SJCRH30 (cell line): ENCODE results near the gene S100A12. TPM values are rescaled to one million over a fixed set of nuclear protein-coding genes. Genes with fewer than 3 reads are reported as not detected.

ENCODE experiments used
- DNase-seq, 2 experiments: peaks; one replicate each; pipeline ENCODE4 v3.0.0-alpha.2; 2015 to 2020
- H3K27ac ChIP-seq: fragments of 250-450 bp; sonication (Bioruptor Pico); 2 replicates; pipeline ENCODE4 v1.5.1; 2020; ENCODE audit warnings: mild to moderate bottlenecking, moderate library complexity
- H3K27me3 ChIP-seq: fragments of 250-450 bp; sonication (Bioruptor Pico); 2 replicates; pipeline ENCODE4 v1.5.1; 2020; ENCODE audit warnings: mild to moderate bottlenecking, moderate library complexity
- H3K36me3 ChIP-seq: fragments of 250-450 bp; sonication (Bioruptor Pico); 2 replicates; pipeline ENCODE4 v1.5.1; 2020; ENCODE audit warnings: mild to moderate bottlenecking, moderate library complexity
- H3K4me1 ChIP-seq: fragments of 250-450 bp; sonication (Bioruptor Pico); 2 replicates; pipeline ENCODE4 v1.5.1; 2020; ENCODE audit warnings: mild to moderate bottlenecking, moderate library complexity
- H3K4me3 ChIP-seq: fragments of 250-450 bp; sonication (Bioruptor Pico); 2 replicates; pipeline ENCODE4 v1.5.1; 2020; ENCODE audit warnings: mild to moderate bottlenecking, moderate library complexity
- H3K9me3 ChIP-seq: fragments of 250-450 bp; sonication (Bioruptor Pico); replicated peaks from 2 replicates; pipeline ENCODE4 v1.5.1; 2020; ENCODE audit warnings: mild to moderate bottlenecking, moderate library complexity
- total RNA-seq: library from RNA; depleted of rRNA; stranded (reverse); fragments of >200 nt; shearing (Covaris generic); gene quantifications from 2 replicates; pipeline ENCODE4 v1.2.3, GENCODE V29; 2014

The S100A12 gene
- total RNA-seq, 1 experiment from 2014 or later: not detected

- Histone ChIP-seq H3K4me1 (no peaks in the 10 kb centered on the region), H3K4me3 (no peak overlapping the region), H3K27me3 (no peaks in the 10 kb centered on the region; the same call in 1 of the 2 replicates), H3K27ac (no peak overlapping the region), H3K36me3 (no peaks in the 10 kb centered on the region), H3K9me3 (no peaks in the 10 kb centered on the region)
- no peak for DNase-seq
Observed at GRCh38 chr1:153389973-153390879, 14.8 kb upstream of the S100A12 start.

- Histone ChIP-seq H3K4me3 (no peak overlapping the region), H3K4me1 (no peaks in the 10 kb centered on the region)
- DNase-seq: no peak
Observed at GRCh38 chr1:153389401-153389800, 14.0 kb upstream of the S100A12 start.

GRCh38 chr1:153387785-153388184, 12.4 kb upstream of the S100A12 start:
- Histone ChIP-seq H3K4me3 (no peak overlapping the region), H3K36me3 (no peaks in the 10 kb centered on the region), H3K27me3 (no peaks in the 10 kb centered on the region; the same call in 1 of the 2 replicates), H3K9me3 (no peaks in the 10 kb centered on the region), H3K27ac (no peak overlapping the region), H3K4me1 (no peaks in the 10 kb centered on the region)
- DNase-seq: no peak

More at GRCh38 chr1:153389401-153389800, 14.0 kb upstream of the S100A12 start:
- Histone ChIP-seq H3K27ac (no peak overlapping the region), H3K27me3 (no peaks in the 10 kb centered on the region; the same call in 1 of the 2 replicates), H3K9me3 (no peaks in the 10 kb centered on the region), H3K36me3 (no peaks in the 10 kb centered on the region)

- Histone ChIP-seq H3K27me3 (no peaks in the 10 kb centered on the region; the same call in 1 of the 2 replicates), H3K36me3 (no peaks in the 10 kb centered on the region)
Observed at GRCh38 chr1:153387001-153387400, 11.6 kb upstream of the S100A12 start.

GRCh38 chr1:153386500-153386901, 11.1 kb upstream of the S100A12 start:
- Histone ChIP-seq H3K4me1 (no peaks in the 10 kb centered on the region), H3K9me3 (no peaks in the 10 kb centered on the region), H3K36me3 (no peaks in the 10 kb centered on the region), H3K4me3 (no peak overlapping the region), H3K27me3 (no peaks in the 10 kb centered on the region; the same call in 1 of the 2 replicates), H3K27ac (no peak overlapping the region)
- DNase-seq: no peak

More at GRCh38 chr1:153387001-153387400, 11.6 kb upstream of the S100A12 start:
- Histone ChIP-seq H3K4me3 (no peak overlapping the region), H3K9me3 (no peaks in the 10 kb centered on the region), H3K4me1 (no peaks in the 10 kb centered on the region), H3K27ac (no peak overlapping the region)
- no peak for DNase-seq

- no peak for DNase-seq
- H3K4me3 ChIP-seq: no peak overlapping the region
- H3K27ac ChIP-seq: no peak overlapping the region
- no peaks in the 10 kb centered on the region for H3K4me1 ChIP-seq
- H3K9me3 ChIP-seq: no peaks in the 10 kb centered on the region
- no peaks in the 10 kb centered on the region; the same call in 1 of the 2 replicates for H3K27me3 ChIP-seq
- H3K36me3 ChIP-seq: no peaks in the 10 kb centered on the region
Observed at GRCh38 chr1:153384958-153385580, 9.6 kb upstream of the S100A12 start.

GRCh38 chr1:153380711-153381110, 5.3 kb upstream of the S100A12 start:
- Histone ChIP-seq H3K27me3 (no peaks in the 10 kb centered on the region), H3K9me3 (no peaks in the 10 kb centered on the region), H3K4me3 (no peak overlapping the region), H3K4me1 (no peaks in the 10 kb centered on the region), H3K27ac (no peak overlapping the region), H3K36me3 (no peaks in the 10 kb centered on the region)
- no peak for DNase-seq

GRCh38 chr1:153379591-153379990, 4.2 kb upstream of the S100A12 start:
- no peaks in the 10 kb centered on the region for H3K36me3 ChIP-seq
- DNase-seq: no peak
- no peaks in the 10 kb centered on the region for H3K4me1 ChIP-seq
- H3K9me3 ChIP-seq: no peaks in the 10 kb centered on the region
- no peak overlapping the region for H3K27ac ChIP-seq
- no peak overlapping the region for H3K4me3 ChIP-seq
- H3K27me3 ChIP-seq: no peaks in the 10 kb centered on the region; the same call in 1 of the 2 replicates

GRCh38 chr1:153374071-153374470, 1.4 kb downstream of the S100A12 start:
- Histone ChIP-seq H3K27ac (no peak overlapping the region), H3K9me3 (no peaks in the 10 kb centered on the region), H3K4me3 (no peak overlapping the region), H3K4me1 (no peaks in the 10 kb centered on the region), H3K27me3 (no peaks in the 10 kb centered on the region; the same call in 1 of the 2 replicates), H3K36me3 (no peaks in the 10 kb centered on the region)
- no peak for DNase-seq

- no peaks in the 10 kb centered on the region for H3K36me3 ChIP-seq
- H3K9me3 ChIP-seq: no peaks in the 10 kb centered on the region
- no peaks in the 10 kb centered on the region for H3K4me1 ChIP-seq
- no peak overlapping the region for H3K27ac ChIP-seq
- no peak for DNase-seq
- H3K4me3 ChIP-seq: no peak overlapping the region
- H3K27me3 ChIP-seq: no peaks in the 10 kb centered on the region; the same call in 1 of the 2 replicates
Observed at GRCh38 chr1:153372571-153372970, 2.9 kb downstream of the S100A12 start.

- Histone ChIP-seq H3K27ac (no peak overlapping the region), H3K4me1 (no peaks in the 10 kb centered on the region)
- DNase-seq: no peak
Observed at GRCh38 chr1:153371231-153371630, 4.2 kb downstream of the S100A12 start.

GRCh38 chr1:153370146-153370545, 5.3 kb downstream of the S100A12 start:
- Histone ChIP-seq H3K4me3 (no peak overlapping the region), H3K36me3 (no peaks in the 10 kb centered on the region), H3K9me3 (no peaks in the 10 kb centered on the region), H3K27me3 (no peaks in the 10 kb centered on the region), H3K27ac (no peak overlapping the region), H3K4me1 (no peaks in the 10 kb centered on the region)
- DNase-seq: no peak

More at GRCh38 chr1:153371231-153371630, 4.2 kb downstream of the S100A12 start:
- Histone ChIP-seq H3K27me3 (no peaks in the 10 kb centered on the region; the same call in 1 of the 2 replicates), H3K4me3 (no peak overlapping the region), H3K36me3 (no peaks in the 10 kb centered on the region), H3K9me3 (no peaks in the 10 kb centered on the region)

GRCh38 chr1:153368495-153368894, 6.9 kb downstream of the S100A12 start:
- Histone ChIP-seq H3K9me3 (no peaks in the 10 kb centered on the region), H3K27me3 (no peaks in the 10 kb centered on the region), H3K4me1 (no peaks in the 10 kb centered on the region), H3K36me3 (no peaks in the 10 kb centered on the region), H3K4me3 (no peak overlapping the region), H3K27ac (no peak overlapping the region)
- no peak for DNase-seq

- no peak for DNase-seq
- H3K4me3 ChIP-seq: no peak overlapping the region
- H3K4me1 ChIP-seq: no peaks in the 10 kb centered on the region
- no peak overlapping the region for H3K27ac ChIP-seq
- H3K9me3 ChIP-seq: no peaks in the 10 kb centered on the region
- H3K36me3 ChIP-seq: no peaks in the 10 kb centered on the region
- no peaks in the 10 kb centered on the region for H3K27me3 ChIP-seq
Observed at GRCh38 chr1:153367090-153367489, 8.3 kb downstream of the S100A12 start.

- DNase-seq: no peak
- no peaks in the 10 kb centered on the region for H3K4me1 ChIP-seq
- no peaks in the 10 kb centered on the region for H3K27me3 ChIP-seq
- no peak overlapping the region for H3K4me3 ChIP-seq
- H3K27ac ChIP-seq: no peak overlapping the region
- H3K9me3 ChIP-seq: no peaks in the 10 kb centered on the region
- no peaks in the 10 kb centered on the region for H3K36me3 ChIP-seq
Observed at GRCh38 chr1:153366261-153366660, 9.2 kb downstream of the S100A12 start.
